Measurements from ENCODE around the gene CADPS2. TPM values are rescaled to one million over a fixed set of nuclear protein-coding genes. Genes with fewer than 3 reads are reported as not detected.

The CADPS2 gene
- total RNA-seq, 1 donor = 27.2 TPM

DNA sequence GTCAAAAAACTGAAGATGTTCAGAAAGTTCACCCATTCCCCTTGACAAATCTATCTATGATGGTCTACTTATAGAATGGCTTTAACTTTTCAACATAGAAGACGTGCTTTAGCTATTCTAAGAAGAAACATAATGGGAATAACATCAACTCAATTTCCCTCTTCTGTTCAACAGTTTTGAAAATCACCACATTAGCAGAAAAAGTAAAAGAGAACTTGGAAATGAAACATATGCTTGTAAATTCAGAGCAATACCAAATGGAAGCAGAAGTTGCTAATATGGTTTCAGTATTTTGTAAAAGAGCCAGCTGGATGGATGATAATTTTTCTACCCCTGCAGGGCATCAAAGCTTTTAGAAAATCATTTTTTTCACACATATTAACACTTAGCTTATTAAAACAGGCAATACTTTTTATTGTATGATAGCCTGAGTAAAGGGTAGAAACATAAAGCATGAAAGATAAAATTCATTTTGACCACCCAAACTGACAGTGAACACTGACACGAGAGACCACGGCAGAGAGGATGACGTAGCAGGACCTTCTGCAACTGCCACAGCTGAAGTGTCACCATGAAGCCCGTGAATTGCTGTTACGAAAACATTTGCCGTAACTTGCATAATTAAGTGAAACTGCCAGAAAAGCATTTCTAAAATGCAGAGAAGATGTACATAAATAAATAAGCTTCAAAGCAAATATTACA lies 542.5 kb downstream of the CADPS2 start:
- TF ChIP-seq CTCF (IDR thresholded peaks at IDR 0.05; ENCODE audit: insufficient read depth, low read depth, low read length) = no peak
- no peak for DNase-seq (ENCODE audit: low read depth)
- no peak overlapping the region for H3K4me3 ChIP-seq (ENCODE audit: low read depth, low read length)

GRCh38 chr7:122340427-122340826 lies 545.8 kb downstream of the CADPS2 start:
- DNase-seq (ENCODE audit: low read depth) = no peak
- H3K4me3 ChIP-seq (ENCODE audit: low read depth, low read length) = no peak overlapping the region
- no peak for TF ChIP-seq CTCF (IDR thresholded peaks at IDR 0.05; ENCODE audit: insufficient read depth, low read depth, low read length)

DNA sequence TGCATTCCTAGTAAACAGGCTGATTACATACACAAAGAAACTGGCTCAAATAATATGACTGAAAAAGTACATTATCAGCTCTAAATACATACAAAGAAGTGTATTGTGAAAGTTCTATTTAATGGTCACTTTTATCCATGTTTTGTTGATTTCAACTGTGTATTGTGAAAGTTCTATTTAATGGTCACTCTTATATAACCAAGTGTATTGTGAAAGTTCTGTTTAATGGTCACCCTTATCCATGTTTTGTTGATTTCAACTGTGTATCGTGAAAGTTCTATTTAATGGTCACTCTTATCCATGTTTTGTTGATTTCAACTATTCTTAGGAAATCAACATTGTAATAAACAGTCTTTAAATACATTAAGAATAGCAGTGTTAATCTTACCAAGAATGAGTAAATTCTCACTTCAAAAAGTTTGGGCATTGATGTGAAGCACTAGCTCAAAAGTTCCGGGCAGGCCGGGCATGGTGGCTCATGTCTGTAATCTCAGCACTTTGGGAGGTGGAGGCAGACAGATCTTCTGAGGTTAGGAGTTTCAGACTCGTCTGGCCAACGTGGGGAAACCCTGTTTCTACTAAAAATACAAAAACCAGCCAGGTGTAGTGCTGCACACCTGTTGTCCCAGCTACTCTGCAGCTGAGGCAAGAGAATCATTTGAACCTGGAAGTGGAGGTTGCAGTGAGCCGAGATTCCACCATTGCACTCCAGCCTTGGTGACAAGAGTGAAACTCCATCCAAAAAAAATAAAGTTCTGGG lies 546.9 kb downstream of the CADPS2 start:
- no peak for DNase-seq (ENCODE audit: low read depth)
- TF ChIP-seq CTCF (IDR thresholded peaks at IDR 0.05; ENCODE audit: insufficient read depth, low read depth, low read length) = no peak
- H3K4me3 ChIP-seq (ENCODE audit: low read depth, low read length) = no peak overlapping the region

DNA sequence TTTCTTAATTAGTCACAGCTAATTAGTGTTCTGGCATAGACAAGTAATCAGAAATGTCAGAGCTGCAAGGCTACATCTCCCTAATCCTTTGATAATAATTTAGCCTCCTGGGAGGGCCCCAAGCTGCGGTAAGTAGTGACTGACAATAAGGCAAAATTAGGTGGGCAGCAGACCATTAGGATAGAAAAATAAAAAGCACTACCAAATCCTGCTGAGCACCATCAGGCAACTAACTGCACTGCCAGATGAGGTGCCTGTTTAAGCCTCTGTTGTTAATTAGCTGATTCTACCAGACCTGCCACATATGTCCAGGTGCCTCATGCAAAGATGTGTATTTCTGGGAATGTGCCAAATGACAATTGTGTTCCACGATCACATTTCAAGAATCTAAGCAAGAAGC lies 549.2 kb downstream of the CADPS2 start:
- TF ChIP-seq CTCF (IDR thresholded peaks at IDR 0.05; ENCODE audit: insufficient read depth, low read depth, low read length) = no peak
- H3K4me3 ChIP-seq (ENCODE audit: low read depth, low read length) = no peak overlapping the region
- no peak for DNase-seq (ENCODE audit: low read depth)

DNA sequence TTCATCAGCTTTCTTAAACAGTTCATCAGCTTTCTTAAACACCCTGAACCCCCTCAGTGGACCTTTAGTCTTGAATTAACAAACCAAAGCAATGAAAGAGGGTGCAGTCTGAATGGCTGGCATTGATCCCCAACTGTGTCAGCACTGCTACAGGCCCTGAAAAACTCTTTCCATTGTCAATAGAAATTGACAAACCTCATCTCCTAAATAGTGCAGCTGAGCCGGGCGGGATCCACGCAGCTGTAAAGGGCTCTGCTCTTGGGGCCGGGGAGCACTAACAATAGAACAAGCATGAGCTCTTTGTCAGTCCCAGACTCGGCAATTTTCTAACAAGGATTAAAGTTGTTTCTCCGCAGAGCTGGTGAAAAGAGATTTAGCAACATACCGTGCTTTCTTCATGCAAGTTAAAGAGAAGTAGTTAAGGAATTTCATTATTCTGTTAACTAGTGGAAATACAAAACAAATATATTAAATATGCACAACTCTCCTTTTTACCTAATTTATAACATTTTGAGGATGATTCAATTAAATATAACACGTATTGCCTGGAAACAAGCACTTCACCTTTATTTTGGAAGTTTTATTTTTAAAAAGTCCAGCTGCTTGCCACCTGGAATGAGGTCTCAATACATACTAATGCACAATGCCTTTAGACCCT lies 557.0 kb downstream of the CADPS2 start:
- TF ChIP-seq CTCF (IDR thresholded peaks at IDR 0.05; ENCODE audit: insufficient read depth, low read depth, low read length) = no peak
- DNase-seq (ENCODE audit: low read depth) = no peak
- no peak overlapping the region for H3K4me3 ChIP-seq (ENCODE audit: low read depth, low read length)

DNA sequence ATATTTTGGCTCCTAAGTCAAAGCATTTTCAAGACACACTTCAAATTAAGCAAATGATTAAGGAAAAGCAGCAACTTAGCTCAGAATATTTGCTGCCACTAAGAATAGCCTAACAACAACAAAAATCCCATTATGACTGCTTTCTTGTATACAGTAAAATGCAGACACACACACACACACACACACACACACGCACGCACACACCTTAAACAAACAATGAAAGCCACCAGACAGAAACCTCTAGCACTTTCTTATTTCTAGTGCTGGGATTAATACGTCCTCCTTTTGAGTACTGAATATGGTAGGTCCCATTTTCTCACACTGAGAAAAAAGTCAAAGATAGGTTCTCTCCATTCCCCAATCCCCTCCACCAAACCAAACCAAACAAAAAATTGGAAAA lies 558.3 kb downstream of the CADPS2 start:
- no peak overlapping the region for H3K4me3 ChIP-seq (ENCODE audit: low read depth, low read length)
- no peak for DNase-seq (ENCODE audit: low read depth)
- no peak for TF ChIP-seq CTCF (IDR thresholded peaks at IDR 0.05; ENCODE audit: insufficient read depth, low read depth, low read length)
